Nephron progenitor cell (in vitro differentiated cells): Measurements from ENCODE around the gene PPP1R3C.
A peak's percentile ranks its signal among the peaks of the same experiment; 100 is the strongest.

ENCODE experiments used
- DNase-seq: peaks from one replicate; pipeline ENCODE4 v3.0.0; 2021
- H3K27ac Mint-ChIP-seq: 2 replicates; pipeline ENCODE4 v1.8.0; 2021; ENCODE audit warnings: mild to moderate bottlenecking, moderate library complexity, mixed read lengths
- H3K27me3 Mint-ChIP-seq: 2 replicates; pipeline ENCODE4 v1.8.0; 2021; ENCODE audit warnings: mild to moderate bottlenecking, low read depth, mixed read lengths; ENCODE audit not compliant: poor library complexity
- H3K36me3 Mint-ChIP-seq: 2 replicates; pipeline ENCODE4 v1.8.0; 2021; ENCODE audit warnings: low read depth, mixed read lengths
- H3K4me1 Mint-ChIP-seq: 2 replicates; pipeline ENCODE4 v1.8.0; 2021; ENCODE audit warnings: mixed read lengths
- H3K4me3 Mint-ChIP-seq: 2 replicates; pipeline ENCODE4 v1.8.0; 2021; ENCODE audit warnings: mild to moderate bottlenecking, moderate library complexity, mixed read lengths
- H3K9me3 Mint-ChIP-seq: 2 replicates; pipeline ENCODE4 v1.8.0; 2021; ENCODE audit warnings: mild to moderate bottlenecking, moderate library complexity, mixed read lengths
- TF ChIP-seq, protein P1 (sequence below): fragments of 200-600 bp; sonication (generic); IDR thresholded peaks from 2 replicates; pipeline ENCODE4 v1.5.0; 2021; ENCODE audit warnings: antibody characterized with exemption

Gene PPP1R3C

DNA sequence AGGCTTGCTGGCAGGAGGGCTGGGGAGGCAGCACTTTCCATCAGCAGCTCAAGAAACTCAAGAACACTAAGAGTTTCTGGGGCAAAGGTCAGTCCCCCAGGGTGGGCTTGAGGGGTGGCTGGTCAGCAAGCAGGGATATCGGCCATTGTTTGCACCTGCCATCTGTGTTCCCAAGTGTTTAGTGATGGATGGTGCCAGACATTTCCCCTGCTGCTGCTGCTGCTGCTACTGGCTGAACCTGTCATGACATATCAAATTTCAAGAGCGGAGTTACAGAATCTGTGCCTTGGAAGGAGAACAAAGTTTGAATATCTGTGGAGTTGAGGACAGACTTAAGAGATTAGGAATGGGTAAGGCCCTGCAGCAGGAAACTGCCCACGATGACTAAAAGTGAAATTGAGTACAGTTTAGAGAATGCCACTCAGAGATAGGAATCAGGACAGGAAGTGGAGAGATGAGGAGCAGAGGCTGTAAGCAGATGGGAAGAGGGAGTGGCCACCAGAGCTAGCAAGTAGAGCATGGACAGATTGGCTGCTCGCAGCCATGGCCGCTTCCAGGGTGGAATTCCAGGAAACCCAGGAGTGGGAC, 39.2 kb upstream of the PPP1R3C start:
- peak; percentile 62 for DNase-seq
- H3K9me3 Mint-ChIP-seq = no peaks in the 10 kb centered on the region
- peaks cover 6% of the 10 kb centered on the region for H3K27me3 Mint-ChIP-seq
- H3K27ac Mint-ChIP-seq = peak overlapping the region; percentile 77
- TF ChIP-seq, protein P1, sequence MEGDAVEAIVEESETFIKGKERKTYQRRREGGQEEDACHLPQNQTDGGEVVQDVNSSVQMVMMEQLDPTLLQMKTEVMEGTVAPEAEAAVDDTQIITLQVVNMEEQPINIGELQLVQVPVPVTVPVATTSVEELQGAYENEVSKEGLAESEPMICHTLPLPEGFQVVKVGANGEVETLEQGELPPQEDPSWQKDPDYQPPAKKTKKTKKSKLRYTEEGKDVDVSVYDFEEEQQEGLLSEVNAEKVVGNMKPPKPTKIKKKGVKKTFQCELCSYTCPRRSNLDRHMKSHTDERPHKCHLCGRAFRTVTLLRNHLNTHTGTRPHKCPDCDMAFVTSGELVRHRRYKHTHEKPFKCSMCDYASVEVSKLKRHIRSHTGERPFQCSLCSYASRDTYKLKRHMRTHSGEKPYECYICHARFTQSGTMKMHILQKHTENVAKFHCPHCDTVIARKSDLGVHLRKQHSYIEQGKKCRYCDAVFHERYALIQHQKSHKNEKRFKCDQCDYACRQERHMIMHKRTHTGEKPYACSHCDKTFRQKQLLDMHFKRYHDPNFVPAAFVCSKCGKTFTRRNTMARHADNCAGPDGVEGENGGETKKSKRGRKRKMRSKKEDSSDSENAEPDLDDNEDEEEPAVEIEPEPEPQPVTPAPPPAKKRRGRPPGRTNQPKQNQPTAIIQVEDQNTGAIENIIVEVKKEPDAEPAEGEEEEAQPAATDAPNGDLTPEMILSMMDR = no peak
- no peaks in the 10 kb centered on the region for H3K36me3 Mint-ChIP-seq
- H3K4me3 Mint-ChIP-seq = peak overlapping the region; percentile 47
- H3K4me1 Mint-ChIP-seq = peaks cover 21% of the 10 kb centered on the region

DNA sequence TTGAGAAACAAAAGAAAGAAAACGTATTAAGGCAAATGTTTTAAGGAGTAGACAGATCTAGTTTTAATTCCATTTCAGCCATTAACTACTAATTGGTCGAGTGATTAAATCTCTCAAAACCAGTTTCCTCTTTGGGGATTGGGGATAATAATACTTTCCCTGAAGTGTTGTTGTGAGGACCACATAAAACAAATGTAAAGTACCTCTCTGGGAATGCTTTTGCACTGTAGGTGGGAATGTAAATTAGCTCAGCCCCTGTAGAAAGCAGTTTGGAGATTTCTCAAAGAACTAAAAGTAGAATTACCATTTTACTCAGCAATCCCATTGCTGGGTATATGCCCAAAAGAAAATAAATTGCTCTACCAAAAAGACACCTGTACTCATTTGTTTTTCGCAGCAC, 36.0 kb upstream of the PPP1R3C start:
- TF ChIP-seq, protein P1 = no peak
- H3K27ac Mint-ChIP-seq = no peak overlapping the region

DNA sequence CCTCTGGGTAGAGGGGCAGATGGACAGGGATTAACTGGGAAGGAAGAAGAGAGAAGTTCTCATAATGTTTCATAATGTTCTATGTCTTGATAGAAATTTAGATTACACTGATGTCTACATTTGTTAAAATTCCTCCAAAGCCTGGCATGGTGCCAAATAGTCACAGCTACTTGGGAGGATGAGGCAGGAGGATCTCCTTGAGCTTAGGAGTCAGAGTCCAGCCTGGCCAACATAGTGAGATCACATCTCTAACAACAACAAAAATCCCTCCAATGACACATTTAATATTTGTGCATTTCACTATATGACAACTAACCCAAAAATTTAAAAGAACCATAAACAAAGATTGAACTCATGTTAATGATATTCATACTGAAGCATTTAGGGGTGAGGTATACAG, 33.0 kb upstream of the PPP1R3C start:
- H3K4me1 Mint-ChIP-seq = peaks cover 1% of the 10 kb centered on the region
- H3K27ac Mint-ChIP-seq = no peak overlapping the region
- no peak overlapping the region for H3K4me3 Mint-ChIP-seq
- DNase-seq = no peak
- TF ChIP-seq, protein P1 = no peak
- H3K9me3 Mint-ChIP-seq = no peaks in the 10 kb centered on the region
- H3K27me3 Mint-ChIP-seq = peaks cover 4% of the 10 kb centered on the region
- no peaks in the 10 kb centered on the region for H3K36me3 Mint-ChIP-seq

More for the DNA sequence above, 36.0 kb upstream of the PPP1R3C start:
- Mint-ChIP-seq H3K4me1 (peaks cover 21% of the 10 kb centered on the region), H3K9me3 (no peaks in the 10 kb centered on the region), H3K36me3 (no peaks in the 10 kb centered on the region), H3K27me3 (peaks cover 6% of the 10 kb centered on the region), H3K4me3 (no peak overlapping the region)
- DNase-seq = no peak

DNA sequence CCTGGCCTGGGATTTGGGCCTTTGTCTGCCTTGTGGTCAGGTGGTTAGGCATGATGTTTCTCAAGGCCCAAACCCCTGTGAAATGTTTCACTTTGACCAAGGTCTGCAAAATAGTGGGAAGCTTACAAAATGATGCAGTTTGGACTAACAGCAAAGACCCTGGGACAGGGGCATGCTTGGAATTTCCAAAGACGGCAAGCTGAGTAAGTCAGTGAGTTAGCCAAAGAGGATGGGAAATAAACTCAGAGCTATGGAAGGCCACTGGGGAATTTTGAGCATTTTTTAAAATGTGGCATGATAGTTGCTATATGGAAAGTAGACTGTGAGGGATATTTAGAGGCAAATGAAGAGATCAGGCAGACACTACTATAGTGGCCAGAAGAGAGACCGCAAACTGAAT, 31.6 kb upstream of the PPP1R3C start:
- Mint-ChIP-seq H3K27ac (no peak overlapping the region), H3K4me3 (no peak overlapping the region), H3K27me3 (peaks cover 5% of the 10 kb centered on the region), H3K4me1 (no peaks in the 10 kb centered on the region), H3K36me3 (no peaks in the 10 kb centered on the region), H3K9me3 (no peaks in the 10 kb centered on the region)
- DNase-seq = no peak
- TF ChIP-seq, protein P1 = no peak

DNA sequence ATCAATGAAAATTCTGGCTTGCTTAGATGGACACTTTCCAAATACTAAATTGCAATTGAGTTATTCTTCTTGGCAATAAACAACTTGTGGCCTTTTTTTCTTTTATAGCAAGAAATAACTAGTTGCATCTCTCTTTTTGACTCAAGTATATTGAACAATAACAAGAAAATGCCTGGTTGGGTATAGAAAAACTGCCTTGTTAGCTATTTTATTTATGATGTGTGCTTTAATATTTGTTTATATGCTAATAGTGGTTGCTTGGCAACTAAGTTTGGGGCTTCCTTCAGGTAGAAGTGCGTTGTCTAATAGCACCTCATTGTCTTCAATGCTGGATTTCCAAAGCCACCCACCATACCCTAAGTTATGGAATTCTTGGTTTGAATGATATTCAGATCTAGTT, 30.1 kb upstream of the PPP1R3C start:
- no peaks in the 10 kb centered on the region for H3K4me1 Mint-ChIP-seq
- no peak overlapping the region for H3K27ac Mint-ChIP-seq
- H3K4me3 Mint-ChIP-seq = no peak overlapping the region
- H3K36me3 Mint-ChIP-seq = no peaks in the 10 kb centered on the region
- H3K9me3 Mint-ChIP-seq = peaks cover 7% of the 10 kb centered on the region
- peaks cover 5% of the 10 kb centered on the region for H3K27me3 Mint-ChIP-seq
- no peak for DNase-seq
- TF ChIP-seq, protein P1 = no peak

DNA sequence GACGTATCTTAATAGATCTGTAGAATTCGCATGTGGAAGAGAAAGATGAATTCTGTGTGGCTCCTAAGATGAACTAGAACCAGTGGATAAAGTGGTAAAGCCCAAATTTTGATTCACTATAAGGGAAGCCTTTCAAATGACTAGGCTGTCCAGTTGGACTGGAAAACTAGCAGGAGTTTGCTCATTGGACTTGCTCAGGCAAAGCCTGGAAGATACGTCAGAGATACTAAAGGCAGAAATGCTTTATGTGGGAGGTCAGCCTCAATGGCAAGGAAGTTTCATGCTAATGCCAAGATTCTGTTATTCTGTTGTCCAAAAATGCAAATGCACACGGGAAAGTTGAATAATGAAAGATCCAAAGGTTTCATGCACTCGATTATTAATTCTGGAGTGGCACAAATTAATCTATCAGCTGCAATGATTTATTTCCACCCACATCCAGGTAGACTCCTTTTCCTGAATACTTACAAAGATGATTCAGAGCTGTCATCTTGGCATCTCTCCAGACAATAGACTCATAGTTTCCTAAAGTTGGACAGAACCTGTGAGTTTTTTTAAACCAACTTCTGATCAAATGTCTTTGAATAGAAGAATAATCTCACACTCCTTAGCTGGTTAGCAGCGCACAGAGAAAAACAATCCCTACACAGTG, 20.5 kb upstream of the PPP1R3C start:
- no peak for DNase-seq
- H3K36me3 Mint-ChIP-seq = no peaks in the 10 kb centered on the region
- H3K9me3 Mint-ChIP-seq = peaks cover 47% of the 10 kb centered on the region
- peaks cover 6% of the 10 kb centered on the region for H3K27me3 Mint-ChIP-seq
- no peak overlapping the region for H3K4me3 Mint-ChIP-seq
- TF ChIP-seq, protein P1 = no peak
- H3K27ac Mint-ChIP-seq = no peak overlapping the region
- H3K4me1 Mint-ChIP-seq = no peaks in the 10 kb centered on the region
